OCI-LY7 (cell line): ENCODE results near the gene NAB2.

Experiments used
- EZH2phosphoT487 ChIP-seq: fragments of 200-600 bp; sonication (generic); IDR thresholded peaks from 2 replicates; pipeline ENCODE4 v1.6.1; 2018; ENCODE audit warnings: low read depth, borderline replicate concordance, mild to moderate bottlenecking, mixed run types, antibody characterized with exemption, low read length, moderate library complexity, mixed read lengths
- TF ChIP-seq, protein P1 (sequence below): fragments of 200-600 bp; sonication (generic); conservative IDR thresholded peaks from 2 replicates; pipeline ENCODE4 v1.5.1; 2014; ENCODE audit warnings: mild to moderate bottlenecking, antibody characterized with exemption, low read length, moderate library complexity, mixed read lengths

DNA sequence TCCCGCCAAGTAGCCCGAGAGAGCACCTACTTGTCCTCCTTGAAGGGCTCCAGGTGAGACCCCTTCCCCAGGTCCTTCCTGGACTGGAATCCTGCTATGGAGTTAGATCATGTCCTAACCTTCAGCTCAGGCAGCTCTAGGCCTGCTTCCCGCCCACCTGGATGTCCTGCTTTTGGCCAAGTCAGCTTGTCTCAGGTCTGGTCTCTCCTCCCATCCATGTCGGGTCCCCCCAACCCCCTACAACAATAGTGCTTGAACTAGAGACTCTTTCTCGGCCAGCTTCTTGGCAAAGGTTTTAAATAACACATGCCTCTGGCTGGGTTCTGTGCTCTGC is 3.6 kb downstream of the NAB2 start:
- TF ChIP-seq, protein P1, sequence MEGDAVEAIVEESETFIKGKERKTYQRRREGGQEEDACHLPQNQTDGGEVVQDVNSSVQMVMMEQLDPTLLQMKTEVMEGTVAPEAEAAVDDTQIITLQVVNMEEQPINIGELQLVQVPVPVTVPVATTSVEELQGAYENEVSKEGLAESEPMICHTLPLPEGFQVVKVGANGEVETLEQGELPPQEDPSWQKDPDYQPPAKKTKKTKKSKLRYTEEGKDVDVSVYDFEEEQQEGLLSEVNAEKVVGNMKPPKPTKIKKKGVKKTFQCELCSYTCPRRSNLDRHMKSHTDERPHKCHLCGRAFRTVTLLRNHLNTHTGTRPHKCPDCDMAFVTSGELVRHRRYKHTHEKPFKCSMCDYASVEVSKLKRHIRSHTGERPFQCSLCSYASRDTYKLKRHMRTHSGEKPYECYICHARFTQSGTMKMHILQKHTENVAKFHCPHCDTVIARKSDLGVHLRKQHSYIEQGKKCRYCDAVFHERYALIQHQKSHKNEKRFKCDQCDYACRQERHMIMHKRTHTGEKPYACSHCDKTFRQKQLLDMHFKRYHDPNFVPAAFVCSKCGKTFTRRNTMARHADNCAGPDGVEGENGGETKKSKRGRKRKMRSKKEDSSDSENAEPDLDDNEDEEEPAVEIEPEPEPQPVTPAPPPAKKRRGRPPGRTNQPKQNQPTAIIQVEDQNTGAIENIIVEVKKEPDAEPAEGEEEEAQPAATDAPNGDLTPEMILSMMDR, result no peak
- TF ChIP-seq EZH2phosphoT487, result no peak
